WTC11 (cell line): ENCODE measurements around the gene SLC9C1. TPM values are rescaled to one million over a fixed set of nuclear protein-coding genes. Genes with fewer than 3 reads are reported as not detected.

Experiments
- ATAC-seq: fragments of 200-7000 bp; cut with Tn5 transposase; 2 replicates; pipeline ENCODE4 v1.10.0; 2021; ENCODE audit warnings: mild to moderate bottlenecking, moderate library complexity
- CTCF ChIA-PET: fragments of 300-600 bp; sonication (Branson Sonifier 250); formaldehyde crosslinking; loops from one replicate; lab custom pipeline; 2021; ENCODE audit warnings: antibody characterized with exemption; lab: Charles Lee
- POLR2A ChIA-PET: fragments of 350-600 bp; sonication (Branson Sonifier 250); formaldehyde crosslinking; loops from one replicate; lab custom pipeline; 2021; ENCODE audit warnings: antibody characterized with exemption; lab: Charles Lee
- DNase-seq: peaks from one replicate; pipeline ENCODE4 v3.0.0; 2021; ENCODE audit warnings: low spot score
- H3K27ac Mint-ChIP-seq: 2 replicates; pipeline ENCODE4 v1.8.0; 2021; ENCODE audit warnings: mixed read lengths
- H3K27me3 Mint-ChIP-seq: 2 replicates; pipeline ENCODE4 v1.8.0; 2021; ENCODE audit warnings: low read depth, mild to moderate bottlenecking, moderate library complexity, mixed read lengths
- H3K36me3 Mint-ChIP-seq: 2 replicates; pipeline ENCODE4 v1.8.0; 2021; ENCODE audit warnings: mixed read lengths
- H3K4me1 Mint-ChIP-seq: 2 replicates; pipeline ENCODE4 v1.8.0; 2022; ENCODE audit warnings: mixed read lengths
- H3K4me3 Mint-ChIP-seq: 2 replicates; pipeline ENCODE4 v1.8.0; 2021; ENCODE audit warnings: mild to moderate bottlenecking, moderate library complexity, mixed read lengths
- H3K9me3 Mint-ChIP-seq: 2 replicates; pipeline ENCODE4 v1.8.0; 2021; ENCODE audit warnings: mixed read lengths
- AFF4 ChIP-seq: sonication (generic); formaldehyde crosslinking; IDR thresholded peaks from 2 replicates; pipeline ENCODE4 v1.8.1; 2023; ENCODE audit warnings: mild to moderate bottlenecking, missing genetic modification reagents, borderline replicate concordance
- ATF1 ChIP-seq: sonication (generic); formaldehyde crosslinking; IDR thresholded peaks from 2 replicates; pipeline ENCODE4 v1.8.1; 2023; ENCODE audit warnings: mild to moderate bottlenecking, moderate library complexity, missing genetic modification reagents
- ATF3 ChIP-seq: sonication (generic); formaldehyde crosslinking; conservative IDR thresholded peaks from 2 replicates; pipeline ENCODE4 v1.8.1; 2022; ENCODE audit warnings: mild to moderate bottlenecking, missing genetic modification reagents
- CTCF ChIP-seq: fragments of 200-600 bp; IDR thresholded peaks from 2 replicates; pipeline ENCODE4 v1.8.0; 2022; ENCODE audit warnings: antibody characterized with exemption
- ELF4 ChIP-seq: sonication (generic); formaldehyde crosslinking; IDR thresholded peaks from 2 replicates; pipeline ENCODE4 v1.8.1; 2022; ENCODE audit warnings: low read depth, mild to moderate bottlenecking, moderate library complexity, missing genetic modification reagents
- FOXP1 ChIP-seq: sonication (generic); formaldehyde crosslinking; IDR thresholded peaks from 2 replicates; pipeline ENCODE4 v1.8.0; 2022; ENCODE audit warnings: missing genetic modification reagents, mild to moderate bottlenecking, moderate library complexity, borderline replicate concordance
- GRHL2 ChIP-seq: fragments of 250-450 bp; sonication (Bioruptor Pico); IDR thresholded peaks from 2 replicates; pipeline ENCODE4 v1.8.0; 2022; ENCODE audit warnings: mild to moderate bottlenecking, moderate library complexity; ENCODE audit not compliant: insufficient replicate concordance, severe bottlenecking
- IRF2 ChIP-seq: sonication (generic); formaldehyde crosslinking; IDR thresholded peaks from 2 replicates; pipeline ENCODE4 v1.8.0; 2022; ENCODE audit warnings: low read depth, missing genetic modification reagents, borderline replicate concordance
- SMAD3 ChIP-seq: sonication (generic); formaldehyde crosslinking; IDR thresholded peaks from 2 replicates; pipeline ENCODE4 v1.8.0; 2022; ENCODE audit warnings: missing genetic modification reagents, mild to moderate bottlenecking, borderline replicate concordance
- TEAD1 ChIP-seq: sonication (generic); formaldehyde crosslinking; IDR thresholded peaks from 2 replicates; pipeline ENCODE4 v1.8.0; 2022; ENCODE audit warnings: mild to moderate bottlenecking, missing genetic modification reagents
- ZNF425 ChIP-seq: fragments of 250-450 bp; sonication (Bioruptor Pico); conservative IDR thresholded peaks from 2 replicates; pipeline ENCODE4 v1.9.0; 2021; ENCODE audit warnings: mild to moderate bottlenecking
- total RNA-seq: library from RNA; stranded (reverse); gene quantifications from 3 replicates; pipeline ENCODE4 v1.2.3, GENCODE V29; 2021
- TF ChIP-seq, protein P1 (sequence below): sonication (generic); formaldehyde crosslinking; IDR thresholded peaks from 2 replicates; pipeline ENCODE4 v1.8.1; 2023; ENCODE audit warnings: mild to moderate bottlenecking, missing genetic modification reagents
- TF ChIP-seq, protein P2 (sequence below): sonication (generic); formaldehyde crosslinking; IDR thresholded peaks from 2 replicates; pipeline ENCODE4 v1.8.1; 2023; ENCODE audit warnings: mild to moderate bottlenecking, missing genetic modification reagents, moderate library complexity
- TF ChIP-seq, protein P3 (sequence below): fragments of 250-450 bp; sonication (Bioruptor Pico); IDR thresholded peaks from 2 replicates; pipeline ENCODE4 v1.9.0; 2021; ENCODE audit warnings: mild to moderate bottlenecking, borderline replicate concordance
- TF ChIP-seq, protein P4 (sequence below): sonication (generic); formaldehyde crosslinking; IDR thresholded peaks from 2 replicates; pipeline ENCODE4 v1.8.0; 2022; ENCODE audit warnings: missing genetic modification reagents

Gene SLC9C1
- total RNA-seq, 1 experiment from 2014 or later = 3.5 TPM

- ATAC-seq (no peak), DNase-seq (no peak)
- CTCF ChIA-PET = interaction anchor here (2.1 to 4.6 kb wide), 3 partner anchors 9 to 160 kb away, joined by 4 to 44 read pairs (median 44); no protein-coding TSS in a partner anchor
- POLR2A ChIA-PET = no interaction called here
- peaks cover 46% of the 10 kb centered on the region for H3K4me1 Mint-ChIP-seq
- no peaks in the 10 kb centered on the region for H3K36me3 Mint-ChIP-seq
- H3K27ac Mint-ChIP-seq = no peak overlapping the region
- no peaks in the 10 kb centered on the region for H3K27me3 Mint-ChIP-seq
- H3K4me3 Mint-ChIP-seq = no peak overlapping the region
- no peaks in the 10 kb centered on the region for H3K9me3 Mint-ChIP-seq
- no peak for TF ChIP-seq AFF4 (CRISPR knock-in tag)
- TF ChIP-seq, protein P1, sequence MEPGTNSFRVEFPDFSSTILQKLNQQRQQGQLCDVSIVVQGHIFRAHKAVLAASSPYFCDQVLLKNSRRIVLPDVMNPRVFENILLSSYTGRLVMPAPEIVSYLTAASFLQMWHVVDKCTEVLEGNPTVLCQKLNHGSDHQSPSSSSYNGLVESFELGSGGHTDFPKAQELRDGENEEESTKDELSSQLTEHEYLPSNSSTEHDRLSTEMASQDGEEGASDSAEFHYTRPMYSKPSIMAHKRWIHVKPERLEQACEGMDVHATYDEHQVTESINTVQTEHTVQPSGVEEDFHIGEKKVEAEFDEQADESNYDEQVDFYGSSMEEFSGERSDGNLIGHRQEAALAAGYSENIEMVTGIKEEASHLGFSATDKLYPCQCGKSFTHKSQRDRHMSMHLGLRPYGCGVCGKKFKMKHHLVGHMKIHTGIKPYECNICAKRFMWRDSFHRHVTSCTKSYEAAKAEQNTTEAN (CRISPR knock-in tag) = no peak
- TF ChIP-seq GRHL2 (CRISPR knock-in tag) = no peak
- no peak for TF ChIP-seq ZNF425 (CRISPR knock-in tag)
- no peak for TF ChIP-seq CTCF
- no peak for TF ChIP-seq SMAD3
- TF ChIP-seq ELF4 (CRISPR knock-in tag) = no peak
- TF ChIP-seq, protein P2, sequence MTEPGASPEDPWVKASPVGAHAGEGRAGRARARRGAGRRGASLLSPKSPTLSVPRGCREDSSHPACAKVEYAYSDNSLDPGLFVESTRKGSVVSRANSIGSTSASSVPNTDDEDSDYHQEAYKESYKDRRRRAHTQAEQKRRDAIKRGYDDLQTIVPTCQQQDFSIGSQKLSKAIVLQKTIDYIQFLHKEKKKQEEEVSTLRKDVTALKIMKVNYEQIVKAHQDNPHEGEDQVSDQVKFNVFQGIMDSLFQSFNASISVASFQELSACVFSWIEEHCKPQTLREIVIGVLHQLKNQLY = no peak
- TF ChIP-seq FOXP1 (CRISPR knock-in tag) = no peak
- TF ChIP-seq, protein P3, sequence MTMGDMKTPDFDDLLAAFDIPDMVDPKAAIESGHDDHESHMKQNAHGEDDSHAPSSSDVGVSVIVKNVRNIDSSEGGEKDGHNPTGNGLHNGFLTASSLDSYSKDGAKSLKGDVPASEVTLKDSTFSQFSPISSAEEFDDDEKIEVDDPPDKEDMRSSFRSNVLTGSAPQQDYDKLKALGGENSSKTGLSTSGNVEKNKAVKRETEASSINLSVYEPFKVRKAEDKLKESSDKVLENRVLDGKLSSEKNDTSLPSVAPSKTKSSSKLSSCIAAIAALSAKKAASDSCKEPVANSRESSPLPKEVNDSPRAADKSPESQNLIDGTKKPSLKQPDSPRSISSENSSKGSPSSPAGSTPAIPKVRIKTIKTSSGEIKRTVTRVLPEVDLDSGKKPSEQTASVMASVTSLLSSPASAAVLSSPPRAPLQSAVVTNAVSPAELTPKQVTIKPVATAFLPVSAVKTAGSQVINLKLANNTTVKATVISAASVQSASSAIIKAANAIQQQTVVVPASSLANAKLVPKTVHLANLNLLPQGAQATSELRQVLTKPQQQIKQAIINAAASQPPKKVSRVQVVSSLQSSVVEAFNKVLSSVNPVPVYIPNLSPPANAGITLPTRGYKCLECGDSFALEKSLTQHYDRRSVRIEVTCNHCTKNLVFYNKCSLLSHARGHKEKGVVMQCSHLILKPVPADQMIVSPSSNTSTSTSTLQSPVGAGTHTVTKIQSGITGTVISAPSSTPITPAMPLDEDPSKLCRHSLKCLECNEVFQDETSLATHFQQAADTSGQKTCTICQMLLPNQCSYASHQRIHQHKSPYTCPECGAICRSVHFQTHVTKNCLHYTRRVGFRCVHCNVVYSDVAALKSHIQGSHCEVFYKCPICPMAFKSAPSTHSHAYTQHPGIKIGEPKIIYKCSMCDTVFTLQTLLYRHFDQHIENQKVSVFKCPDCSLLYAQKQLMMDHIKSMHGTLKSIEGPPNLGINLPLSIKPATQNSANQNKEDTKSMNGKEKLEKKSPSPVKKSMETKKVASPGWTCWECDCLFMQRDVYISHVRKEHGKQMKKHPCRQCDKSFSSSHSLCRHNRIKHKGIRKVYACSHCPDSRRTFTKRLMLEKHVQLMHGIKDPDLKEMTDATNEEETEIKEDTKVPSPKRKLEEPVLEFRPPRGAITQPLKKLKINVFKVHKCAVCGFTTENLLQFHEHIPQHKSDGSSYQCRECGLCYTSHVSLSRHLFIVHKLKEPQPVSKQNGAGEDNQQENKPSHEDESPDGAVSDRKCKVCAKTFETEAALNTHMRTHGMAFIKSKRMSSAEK (CRISPR knock-in tag) = no peak
- TF ChIP-seq ATF1 (CRISPR knock-in tag) = no peak
- no peak for TF ChIP-seq IRF2 (CRISPR knock-in tag)
- TF ChIP-seq TEAD1 (CRISPR knock-in tag) = no peak
- no peak for TF ChIP-seq ATF3
- TF ChIP-seq, protein P4, sequence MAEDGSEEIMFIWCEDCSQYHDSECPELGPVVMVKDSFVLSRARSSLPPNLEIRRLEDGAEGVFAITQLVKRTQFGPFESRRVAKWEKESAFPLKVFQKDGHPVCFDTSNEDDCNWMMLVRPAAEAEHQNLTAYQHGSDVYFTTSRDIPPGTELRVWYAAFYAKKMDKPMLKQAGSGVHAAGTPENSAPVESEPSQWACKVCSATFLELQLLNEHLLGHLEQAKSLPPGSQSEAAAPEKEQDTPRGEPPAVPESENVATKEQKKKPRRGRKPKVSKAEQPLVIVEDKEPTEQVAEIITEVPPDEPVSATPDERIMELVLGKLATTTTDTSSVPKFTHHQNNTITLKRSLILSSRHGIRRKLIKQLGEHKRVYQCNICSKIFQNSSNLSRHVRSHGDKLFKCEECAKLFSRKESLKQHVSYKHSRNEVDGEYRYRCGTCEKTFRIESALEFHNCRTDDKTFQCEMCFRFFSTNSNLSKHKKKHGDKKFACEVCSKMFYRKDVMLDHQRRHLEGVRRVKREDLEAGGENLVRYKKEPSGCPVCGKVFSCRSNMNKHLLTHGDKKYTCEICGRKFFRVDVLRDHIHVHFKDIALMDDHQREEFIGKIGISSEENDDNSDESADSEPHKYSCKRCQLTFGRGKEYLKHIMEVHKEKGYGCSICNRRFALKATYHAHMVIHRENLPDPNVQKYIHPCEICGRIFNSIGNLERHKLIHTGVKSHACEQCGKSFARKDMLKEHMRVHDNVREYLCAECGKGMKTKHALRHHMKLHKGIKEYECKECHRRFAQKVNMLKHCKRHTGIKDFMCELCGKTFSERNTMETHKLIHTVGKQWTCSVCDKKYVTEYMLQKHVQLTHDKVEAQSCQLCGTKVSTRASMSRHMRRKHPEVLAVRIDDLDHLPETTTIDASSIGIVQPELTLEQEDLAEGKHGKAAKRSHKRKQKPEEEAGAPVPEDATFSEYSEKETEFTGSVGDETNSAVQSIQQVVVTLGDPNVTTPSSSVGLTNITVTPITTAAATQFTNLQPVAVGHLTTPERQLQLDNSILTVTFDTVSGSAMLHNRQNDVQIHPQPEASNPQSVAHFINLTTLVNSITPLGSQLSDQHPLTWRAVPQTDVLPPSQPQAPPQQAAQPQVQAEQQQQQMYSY = no peak
These were observed 158.0 kb downstream of the SLC9C1 start for GRCh38 chr3:112136046-112136445.
